Activated T-cell treated with anti-CD3 and anti-CD28 coated beads, Interleukin-2, amount 50 U/mL, for 1 hour (primary cell): Measurements from ENCODE around the gene KAT5.
A peak's percentile ranks its signal among the peaks of the same experiment; 100 is the strongest.
"Not testable (repeated sequence)": the region's sequence is repeated elsewhere in the genome, so short reads cannot be mapped to it uniquely, and the experiment has no call there.

Experiments
- DNase-seq: peaks from one replicate; pipeline ENCODE4 v3.0.0-alpha.2; 2020

The KAT5 gene

GRCh38 chr11:65711785-65712632 lies at the start of gene KAT5:
Gene KAT5 (plus strand): TSS chr11:65712252. CDS start chr11:65712268, 16 bp downstream.
- peak; percentile 98 for DNase-seq

- peak; percentile 91 for DNase-seq
Measured at GRCh38 chr11:65662799-65663638, 49.0 kb upstream of the KAT5 start, which contains the start of gene RELA. Gene RELA (minus strand): TSS chr11:65662916. CDS start chr11:65662832, 84 bp downstream.

GRCh38 chr11:65663639-65664200 lies 48.3 kb upstream of the KAT5 start:
- no peak for DNase-seq

GRCh38 chr11:65672180-65672860 lies 39.7 kb upstream of the KAT5 start:
- no peak for DNase-seq

GRCh38 chr11:65672982-65673381 lies 39.1 kb upstream of the KAT5 start:
- no peak for DNase-seq

GRCh38 chr11:65680192-65680743 lies 31.8 kb upstream of the KAT5 start:
- no peak for DNase-seq

GRCh38 chr11:65683480-65683879 lies 28.6 kb upstream of the KAT5 start:
- not testable (repeated sequence) for DNase-seq

- no peak for DNase-seq
Measured at GRCh38 chr11:65685981-65686380, 26.1 kb upstream of the KAT5 start.

GRCh38 chr11:65691847-65692246 lies 20.2 kb upstream of the KAT5 start:
- DNase-seq = not testable (repeated sequence)

GRCh38 chr11:65692367-65692766 lies 19.7 kb upstream of the KAT5 start:
- no peak for DNase-seq

GRCh38 chr11:65695459-65696241 lies 16.4 kb upstream of the KAT5 start:
- no peak for DNase-seq

GRCh38 chr11:65696802-65697552 lies 15.1 kb upstream of the KAT5 start:
- DNase-seq = no peak

- DNase-seq = no peak
Measured at GRCh38 chr11:65698205-65698604, 13.8 kb upstream of the KAT5 start.

- no peak for DNase-seq
Measured at GRCh38 chr11:65699306-65699705, 12.7 kb upstream of the KAT5 start.

GRCh38 chr11:65700399-65700798 lies 11.7 kb upstream of the KAT5 start:
- DNase-seq = no peak

- DNase-seq = no peak
Measured at GRCh38 chr11:65701686-65702085, 10.4 kb upstream of the KAT5 start.

GRCh38 chr11:65703846-65704245 lies 8.2 kb upstream of the KAT5 start:
- DNase-seq = no peak

GRCh38 chr11:65706303-65706763 lies 5.7 kb upstream of the KAT5 start:
- DNase-seq = peak; percentile 79

- DNase-seq = not testable (repeated sequence)
Measured at GRCh38 chr11:65707002-65707401, 5.0 kb upstream of the KAT5 start.

GRCh38 chr11:65708451-65708850 lies 3.6 kb upstream of the KAT5 start:
- DNase-seq = no peak

- no peak for DNase-seq
Measured at GRCh38 chr11:65709661-65710060, 2.4 kb upstream of the KAT5 start.
